ENCODE measurements around the gene PGBD5.

The PGBD5 gene

GRCh38 chr1:230277201-230278025 is 148.7 kb downstream of the PGBD5 start:
- TF ChIP-seq, protein P1, sequence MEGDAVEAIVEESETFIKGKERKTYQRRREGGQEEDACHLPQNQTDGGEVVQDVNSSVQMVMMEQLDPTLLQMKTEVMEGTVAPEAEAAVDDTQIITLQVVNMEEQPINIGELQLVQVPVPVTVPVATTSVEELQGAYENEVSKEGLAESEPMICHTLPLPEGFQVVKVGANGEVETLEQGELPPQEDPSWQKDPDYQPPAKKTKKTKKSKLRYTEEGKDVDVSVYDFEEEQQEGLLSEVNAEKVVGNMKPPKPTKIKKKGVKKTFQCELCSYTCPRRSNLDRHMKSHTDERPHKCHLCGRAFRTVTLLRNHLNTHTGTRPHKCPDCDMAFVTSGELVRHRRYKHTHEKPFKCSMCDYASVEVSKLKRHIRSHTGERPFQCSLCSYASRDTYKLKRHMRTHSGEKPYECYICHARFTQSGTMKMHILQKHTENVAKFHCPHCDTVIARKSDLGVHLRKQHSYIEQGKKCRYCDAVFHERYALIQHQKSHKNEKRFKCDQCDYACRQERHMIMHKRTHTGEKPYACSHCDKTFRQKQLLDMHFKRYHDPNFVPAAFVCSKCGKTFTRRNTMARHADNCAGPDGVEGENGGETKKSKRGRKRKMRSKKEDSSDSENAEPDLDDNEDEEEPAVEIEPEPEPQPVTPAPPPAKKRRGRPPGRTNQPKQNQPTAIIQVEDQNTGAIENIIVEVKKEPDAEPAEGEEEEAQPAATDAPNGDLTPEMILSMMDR (IDR thresholded peaks at IDR 0.05) = no peak

DNA sequence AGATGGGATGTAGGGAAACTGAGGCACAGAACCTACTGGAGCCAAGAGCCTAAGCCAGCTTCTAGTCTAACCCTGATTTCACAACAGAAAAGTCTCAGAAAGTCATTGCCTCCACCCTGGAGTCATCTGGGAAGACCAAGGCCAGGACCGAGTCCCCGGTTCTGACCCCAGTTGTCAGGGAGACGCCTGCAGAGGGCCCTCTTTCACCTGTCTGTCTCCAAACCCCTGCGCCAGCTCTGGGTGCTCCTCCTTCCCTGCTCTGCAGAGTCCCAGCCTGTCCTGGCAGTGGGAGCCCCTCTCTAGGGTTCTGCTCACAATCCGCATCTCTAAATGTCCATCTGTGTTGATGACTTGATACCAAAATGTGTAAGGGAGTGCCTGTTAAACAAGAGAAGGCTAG is 149.7 kb downstream of the PGBD5 start:
- TF ChIP-seq, protein P1 (IDR thresholded peaks at IDR 0.05) = no peak

GRCh38 chr1:230274254-230274653 is 151.9 kb downstream of the PGBD5 start:
- TF ChIP-seq, protein P1 (IDR thresholded peaks at IDR 0.05) = no peak

- TF ChIP-seq, protein P1 (IDR thresholded peaks at IDR 0.05) = no peak
Observed at GRCh38 chr1:230273141-230273710, 152.9 kb downstream of the PGBD5 start.

DNA sequence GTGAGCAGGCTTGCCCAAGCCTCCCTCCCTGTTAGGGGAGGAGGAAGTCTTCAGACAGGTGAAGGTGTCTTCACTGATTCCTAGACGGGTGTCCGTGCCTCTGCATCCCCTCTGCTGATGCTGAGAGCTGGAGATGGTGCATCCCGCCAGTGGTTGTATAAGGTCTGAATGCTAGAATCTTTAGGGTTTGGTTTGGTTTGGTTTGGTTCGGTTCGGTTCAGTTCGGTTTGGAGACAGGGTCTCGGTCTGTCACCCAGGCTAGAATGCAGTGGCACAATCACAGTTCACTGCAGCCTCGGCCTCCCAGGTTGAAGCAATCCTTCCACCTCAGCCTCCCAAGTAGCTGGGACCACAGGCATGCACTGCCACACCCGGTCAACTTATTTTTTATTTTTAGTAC is 153.6 kb downstream of the PGBD5 start:
- TF ChIP-seq, protein P1 (IDR thresholded peaks at IDR 0.05) = no peak

GRCh38 chr1:230271300-230272035 is 154.7 kb downstream of the PGBD5 start:
- TF ChIP-seq, protein P1 (IDR thresholded peaks at IDR 0.05) = no peak

- TF ChIP-seq, protein P1 (IDR thresholded peaks at IDR 0.05) = no peak
Observed at GRCh38 chr1:230270559-230271281, 155.4 kb downstream of the PGBD5 start.
